ENCODE measurements around the gene TMEM204.

TMEM204 gene

GRCh38 chr16:1520461-1520860 lies 13.0 kb upstream of the TMEM204 start:
- DNase-seq (ENCODE audit: low read depth in 2 of 2, low spot score in 1 of 2) = no peak

- no peak for DNase-seq (ENCODE audit: low read depth in 2 of 2, low spot score in 1 of 2)
Measured at GRCh38 chr16:1523581-1524245, 9.8 kb upstream of the TMEM204 start.

GRCh38 chr16:1524366-1524765 lies 9.1 kb upstream of the TMEM204 start:
- no peak for DNase-seq (ENCODE audit: low read depth in 2 of 2, low spot score in 1 of 2)

- DNase-seq (ENCODE audit: low read depth in 2 of 2, low spot score in 1 of 2) = no peak
Measured at GRCh38 chr16:1525871-1526607, 7.4 kb upstream of the TMEM204 start.

GRCh38 chr16:1526608-1527555 lies 6.6 kb upstream of the TMEM204 start:
- no peak for DNase-seq (ENCODE audit: low read depth in 2 of 2, low spot score in 1 of 2)

- no peak for DNase-seq (ENCODE audit: low read depth in 2 of 2, low spot score in 1 of 2)
Measured at GRCh38 chr16:1527836-1528811, 5.3 kb upstream of the TMEM204 start.

- DNase-seq (ENCODE audit: low read depth in 2 of 2, low spot score in 1 of 2) = no peak
Measured at GRCh38 chr16:1528921-1529537, 4.4 kb upstream of the TMEM204 start.

- no peak for DNase-seq (ENCODE audit: low read depth in 2 of 2, low spot score in 1 of 2)
Measured at GRCh38 chr16:1530349-1530882, 3.0 kb upstream of the TMEM204 start.

GRCh38 chr16:1530883-1531637 lies 2.4 kb upstream of the TMEM204 start:
- DNase-seq (ENCODE audit: low read depth in 2 of 2, low spot score in 1 of 2) = no peak

- no peak for DNase-seq (ENCODE audit: low read depth in 2 of 2, low spot score in 1 of 2)
Measured at GRCh38 chr16:1531638-1531910, 1.9 kb upstream of the TMEM204 start.

GRCh38 chr16:1532081-1532760 lies 1.2 kb upstream of the TMEM204 start:
- DNase-seq (ENCODE audit: low read depth in 2 of 2, low spot score in 1 of 2) = no peak

GRCh38 chr16:1532771-1533170 lies 695 bp upstream of the TMEM204 start:
- DNase-seq (ENCODE audit: low read depth in 2 of 2, low spot score in 1 of 2) = no peak

GRCh38 chr16:1534021-1535020 lies 855 bp downstream of the TMEM204 start:
- no peak for DNase-seq (ENCODE audit: low read depth in 2 of 2, low spot score in 1 of 2)

- DNase-seq (ENCODE audit: low read depth in 2 of 2, low spot score in 1 of 2) = no peak
Measured at GRCh38 chr16:1535391-1536291, 2.2 kb downstream of the TMEM204 start.

- no peak for DNase-seq (ENCODE audit: low read depth in 2 of 2, low spot score in 1 of 2)
Measured at GRCh38 chr16:1536601-1537000, 3.1 kb downstream of the TMEM204 start.

GRCh38 chr16:1537138-1537577 lies 3.7 kb downstream of the TMEM204 start:
- DNase-seq (ENCODE audit: low read depth in 2 of 2, low spot score in 1 of 2) = no peak
